ENCODE data around the gene CCDC136. TPM values are rescaled to one million over a fixed set of nuclear protein-coding genes. Genes with fewer than 3 reads are reported as not detected.

CCDC136 gene
- total RNA-seq, 3 donors from 2014 or later = 6.4 to 9.5 (median 9.4) TPM

- Histone ChIP-seq H3K4me1 (no peaks in the 10 kb centered on the region), H3K9me3 (no peaks in the 10 kb centered on the region), H3K36me3 (no peaks in the 10 kb centered on the region), H3K4me3 (no peak overlapping the region), H3K27me3 (no peaks in the 10 kb centered on the region), H3K27ac (no peak overlapping the region)
- no peak for DNase-seq (ENCODE audit: low spot score in 2 of 2)
- intact Hi-C loops (cut with DNase I; ENCODE audit: low total_unique reads) = no loop called here
- TF ChIP-seq POLR2A (IDR thresholded peaks at IDR 0.05) = no peak
- no peak for TF ChIP-seq CTCF (IDR thresholded peaks at IDR 0.05)
- TF ChIP-seq POLR2AphosphoS5 (IDR thresholded peaks at IDR 0.05) = no peak
These were observed 30.0 kb downstream of the CCDC136 start for GRCh38 chr7:128821724-128822123.

- TF ChIP-seq POLR2A (IDR thresholded peaks at IDR 0.05) (no peak), CTCF (IDR thresholded peaks at IDR 0.05) (no peak), POLR2AphosphoS5 (IDR thresholded peaks at IDR 0.05) (no peak)
- no peaks in the 10 kb centered on the region for H3K9me3 ChIP-seq
- DNase-seq (ENCODE audit: low spot score in 2 of 2) = no peak
- H3K4me1 ChIP-seq = no peaks in the 10 kb centered on the region
- H3K36me3 ChIP-seq = no peaks in the 10 kb centered on the region
- H3K4me3 ChIP-seq = no peak overlapping the region
- intact Hi-C loops (cut with DNase I; ENCODE audit: low total_unique reads) = no loop called here
- H3K27ac ChIP-seq = no peak overlapping the region
- peaks cover 0 to 9% of the 10 kb centered on the region in 2 donors for H3K27me3 ChIP-seq
These were observed 34.7 kb downstream of the CCDC136 start for GRCh38 chr7:128826512-128826911.

- no peak overlapping the region for H3K27ac ChIP-seq
- peaks cover 0 to 9% of the 10 kb centered on the region in 2 donors for H3K27me3 ChIP-seq
These were observed 35.1 kb downstream of the CCDC136 start for GRCh38 chr7:128826916-128827247.

GRCh38 chr7:128827248-128827958 lies 35.6 kb downstream of the CCDC136 start:
- intact Hi-C loops (cut with DNase I; ENCODE audit: low total_unique reads) = no loop called here
- Histone ChIP-seq H3K4me3 (no peak overlapping the region), H3K4me1 (no peaks in the 10 kb centered on the region), H3K9me3 (no peaks in the 10 kb centered on the region), H3K27ac (no peak overlapping the region), H3K27me3 (peaks cover 0 to 9% of the 10 kb centered on the region in 2 donors), H3K36me3 (no peaks in the 10 kb centered on the region)
- no peak for DNase-seq (ENCODE audit: low spot score in 2 of 2)
- no peak for TF ChIP-seq POLR2AphosphoS5 (IDR thresholded peaks at IDR 0.05)
- no peak for TF ChIP-seq POLR2A (IDR thresholded peaks at IDR 0.05)
- TF ChIP-seq CTCF (IDR thresholded peaks at IDR 0.05) = no peak

More at GRCh38 chr7:128826916-128827247, 35.1 kb downstream of the CCDC136 start:
- Histone ChIP-seq H3K9me3 (no peaks in the 10 kb centered on the region), H3K4me1 (no peaks in the 10 kb centered on the region), H3K4me3 (no peak overlapping the region), H3K36me3 (no peaks in the 10 kb centered on the region)
- DNase-seq (ENCODE audit: low spot score in 2 of 2) = no peak
- intact Hi-C loops (cut with DNase I; ENCODE audit: low total_unique reads) = no loop called here
- TF ChIP-seq POLR2AphosphoS5 (IDR thresholded peaks at IDR 0.05) (no peak), POLR2A (IDR thresholded peaks at IDR 0.05) (no peak), CTCF (IDR thresholded peaks at IDR 0.05) (no peak)

- Histone ChIP-seq H3K27ac (no peak overlapping the region), H3K4me3 (no peak overlapping the region), H3K36me3 (no peaks in the 10 kb centered on the region), H3K4me1 (no peaks in the 10 kb centered on the region), H3K27me3 (peaks cover 0 to 9% of the 10 kb centered on the region in 2 donors), H3K9me3 (no peaks in the 10 kb centered on the region)
- no peak for DNase-seq (ENCODE audit: low spot score in 2 of 2)
- intact Hi-C loops (cut with DNase I; ENCODE audit: low total_unique reads) = no loop called here
- TF ChIP-seq CTCF (IDR thresholded peaks at IDR 0.05) (no peak), POLR2A (IDR thresholded peaks at IDR 0.05) (no peak), POLR2AphosphoS5 (IDR thresholded peaks at IDR 0.05) (no peak)
These were observed 36.4 kb downstream of the CCDC136 start for GRCh38 chr7:128827971-128828711.

Measured in breast epithelium (tissue), 4 donors.